ENCODE results near the gene RINL.

Gene RINL

DNA sequence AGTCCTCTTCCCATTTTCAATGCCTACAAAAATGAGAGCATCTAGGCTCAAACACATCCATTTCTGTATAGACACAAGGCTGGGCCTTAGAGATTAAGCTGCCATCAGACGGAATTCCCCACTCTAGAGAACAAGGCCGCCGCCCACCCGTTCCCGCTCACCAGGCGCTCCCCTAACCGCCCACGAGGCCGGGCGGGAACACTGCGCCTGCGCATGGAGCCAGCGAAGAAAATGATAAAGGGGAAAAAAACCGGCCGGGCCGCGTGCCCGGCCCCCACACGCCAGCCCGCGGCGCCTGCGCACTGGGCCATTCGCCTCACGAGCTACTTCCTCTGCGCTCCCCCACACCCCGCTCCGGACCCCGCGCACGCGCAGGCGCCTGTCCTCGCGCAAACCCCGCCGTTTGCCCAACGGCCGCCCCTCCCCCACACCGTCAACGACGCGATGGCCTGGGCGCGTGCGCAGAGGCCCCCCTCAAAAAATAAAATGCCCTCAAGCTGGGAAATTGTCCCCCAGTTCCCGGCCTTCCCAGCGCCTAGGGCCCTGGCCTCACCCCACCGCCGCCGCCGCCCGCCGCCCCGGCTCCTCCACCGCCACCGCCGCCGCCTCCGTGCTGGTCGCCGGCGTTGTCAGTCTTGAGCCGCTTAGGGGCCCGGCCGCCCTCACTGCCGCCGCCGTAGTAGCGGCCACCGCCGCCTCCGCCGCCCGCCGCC, 28.8 kb downstream of the RINL start:
- DNase-seq (ENCODE audit: low read depth): peak; percentile 62
- peak overlapping the region; percentile 60 for H3K4me3 ChIP-seq (ENCODE audit: control insufficient read depth, low read depth, low read length)
- TF ChIP-seq, protein P1, sequence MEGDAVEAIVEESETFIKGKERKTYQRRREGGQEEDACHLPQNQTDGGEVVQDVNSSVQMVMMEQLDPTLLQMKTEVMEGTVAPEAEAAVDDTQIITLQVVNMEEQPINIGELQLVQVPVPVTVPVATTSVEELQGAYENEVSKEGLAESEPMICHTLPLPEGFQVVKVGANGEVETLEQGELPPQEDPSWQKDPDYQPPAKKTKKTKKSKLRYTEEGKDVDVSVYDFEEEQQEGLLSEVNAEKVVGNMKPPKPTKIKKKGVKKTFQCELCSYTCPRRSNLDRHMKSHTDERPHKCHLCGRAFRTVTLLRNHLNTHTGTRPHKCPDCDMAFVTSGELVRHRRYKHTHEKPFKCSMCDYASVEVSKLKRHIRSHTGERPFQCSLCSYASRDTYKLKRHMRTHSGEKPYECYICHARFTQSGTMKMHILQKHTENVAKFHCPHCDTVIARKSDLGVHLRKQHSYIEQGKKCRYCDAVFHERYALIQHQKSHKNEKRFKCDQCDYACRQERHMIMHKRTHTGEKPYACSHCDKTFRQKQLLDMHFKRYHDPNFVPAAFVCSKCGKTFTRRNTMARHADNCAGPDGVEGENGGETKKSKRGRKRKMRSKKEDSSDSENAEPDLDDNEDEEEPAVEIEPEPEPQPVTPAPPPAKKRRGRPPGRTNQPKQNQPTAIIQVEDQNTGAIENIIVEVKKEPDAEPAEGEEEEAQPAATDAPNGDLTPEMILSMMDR (IDR thresholded peaks at IDR 0.05; ENCODE audit: control insufficient read depth, insufficient read depth, low read depth, low read length, missing control alignments): no peak

DNA sequence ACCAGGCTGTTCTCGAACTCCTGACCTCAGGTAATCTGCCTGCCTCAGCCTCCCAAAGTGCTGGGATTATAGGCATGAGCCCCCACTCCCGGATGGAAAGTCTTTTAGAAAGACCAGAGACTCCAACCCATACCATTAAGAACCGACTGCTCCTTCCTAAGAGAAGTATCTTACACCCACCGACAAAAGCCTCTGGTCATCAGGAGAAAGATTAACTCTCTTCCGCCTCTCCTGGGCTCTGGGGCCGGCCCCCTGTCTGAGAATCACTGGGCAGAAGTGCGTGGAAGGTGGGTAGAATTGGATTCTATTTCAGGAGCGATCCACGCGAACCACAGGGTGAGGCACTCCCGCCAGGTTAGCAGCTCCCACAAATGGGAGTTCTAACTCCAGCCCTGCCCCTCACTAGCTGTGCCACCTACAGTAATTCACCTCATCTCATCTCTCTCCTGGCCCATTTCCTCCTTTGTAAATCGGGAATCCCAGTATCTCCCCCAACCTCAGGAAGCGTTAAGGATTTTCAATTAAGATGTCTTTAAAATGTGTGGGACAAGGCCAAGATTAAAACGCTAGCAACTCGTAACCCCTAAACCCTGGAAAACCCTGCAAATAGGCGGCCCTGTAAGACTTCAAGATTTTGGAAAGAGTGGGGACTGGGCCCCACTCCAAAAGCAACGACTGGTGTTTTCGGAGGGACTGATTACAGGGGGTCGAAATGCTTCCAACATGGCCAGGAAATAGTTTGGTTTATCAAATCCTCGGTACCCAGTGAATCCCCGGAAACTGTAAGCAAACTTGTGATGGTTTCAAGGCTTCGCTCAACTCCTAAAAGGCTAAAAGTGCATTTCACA, 29.6 kb downstream of the RINL start:
- DNase-seq (ENCODE audit: low read depth): no peak
- peak overlapping the region; percentile 60 for H3K4me3 ChIP-seq (ENCODE audit: control insufficient read depth, low read depth, low read length)
- TF ChIP-seq, protein P1 (IDR thresholded peaks at IDR 0.05; ENCODE audit: control insufficient read depth, insufficient read depth, low read depth, low read length, missing control alignments): no peak

DNA sequence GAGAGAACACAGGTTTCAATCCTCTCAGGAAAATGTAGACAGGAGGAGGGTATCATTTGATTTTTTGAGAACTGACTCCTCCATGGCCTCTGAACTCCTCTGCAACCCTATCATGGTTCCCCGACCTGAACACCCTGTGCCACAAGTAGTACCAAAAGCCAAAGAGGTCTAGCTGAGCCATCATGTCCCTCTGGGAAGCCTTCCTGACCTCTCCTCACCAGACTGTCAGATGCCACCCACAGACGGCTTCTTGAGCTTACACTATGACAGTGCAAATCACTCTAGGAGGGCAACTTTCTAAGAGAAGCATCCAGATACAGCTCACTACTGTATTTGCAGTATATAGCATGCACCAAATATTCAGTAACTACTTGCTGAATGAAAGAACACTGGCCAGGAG, 32.0 kb downstream of the RINL start:
- H3K4me3 ChIP-seq (ENCODE audit: control insufficient read depth, low read depth, low read length): no peak overlapping the region
- no peak for DNase-seq (ENCODE audit: low read depth)
- TF ChIP-seq, protein P1 (IDR thresholded peaks at IDR 0.05; ENCODE audit: control insufficient read depth, insufficient read depth, low read depth, low read length, missing control alignments): no peak

DNA sequence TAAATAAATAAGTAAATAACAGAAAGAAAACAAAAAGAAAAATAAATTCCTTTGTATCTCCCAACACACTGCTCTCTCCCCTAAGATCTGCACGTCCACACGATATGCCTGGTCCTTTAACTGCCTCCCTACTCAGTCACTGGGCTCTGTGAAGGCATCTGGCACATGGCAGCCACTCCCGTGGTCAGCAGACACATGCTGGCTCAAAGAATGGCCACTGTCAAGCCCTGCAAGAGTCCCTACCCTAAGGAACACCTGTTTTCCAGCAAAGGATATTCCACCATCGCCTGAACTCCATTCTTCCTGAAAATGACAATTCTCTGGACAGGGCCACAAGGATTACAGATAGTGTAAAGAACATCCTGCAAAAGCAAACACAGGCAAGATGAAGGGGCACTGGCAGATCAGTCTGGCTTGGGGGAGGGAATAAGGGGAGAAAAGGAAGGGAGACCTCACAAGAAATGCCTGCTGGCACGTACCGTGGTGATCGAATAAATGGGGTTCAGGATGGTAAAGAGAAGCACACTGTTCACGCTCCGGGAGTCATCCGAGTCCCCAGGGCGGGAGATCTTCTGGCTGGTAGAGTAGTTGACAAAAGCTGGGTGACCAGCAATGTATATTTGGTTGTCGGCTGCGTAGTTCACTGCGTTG, 32.6 kb downstream of the RINL start:
- no peak overlapping the region for H3K4me3 ChIP-seq (ENCODE audit: control insufficient read depth, low read depth, low read length)
- DNase-seq (ENCODE audit: low read depth): no peak
- TF ChIP-seq, protein P1 (IDR thresholded peaks at IDR 0.05; ENCODE audit: control insufficient read depth, insufficient read depth, low read depth, low read length, missing control alignments): no peak

DNA sequence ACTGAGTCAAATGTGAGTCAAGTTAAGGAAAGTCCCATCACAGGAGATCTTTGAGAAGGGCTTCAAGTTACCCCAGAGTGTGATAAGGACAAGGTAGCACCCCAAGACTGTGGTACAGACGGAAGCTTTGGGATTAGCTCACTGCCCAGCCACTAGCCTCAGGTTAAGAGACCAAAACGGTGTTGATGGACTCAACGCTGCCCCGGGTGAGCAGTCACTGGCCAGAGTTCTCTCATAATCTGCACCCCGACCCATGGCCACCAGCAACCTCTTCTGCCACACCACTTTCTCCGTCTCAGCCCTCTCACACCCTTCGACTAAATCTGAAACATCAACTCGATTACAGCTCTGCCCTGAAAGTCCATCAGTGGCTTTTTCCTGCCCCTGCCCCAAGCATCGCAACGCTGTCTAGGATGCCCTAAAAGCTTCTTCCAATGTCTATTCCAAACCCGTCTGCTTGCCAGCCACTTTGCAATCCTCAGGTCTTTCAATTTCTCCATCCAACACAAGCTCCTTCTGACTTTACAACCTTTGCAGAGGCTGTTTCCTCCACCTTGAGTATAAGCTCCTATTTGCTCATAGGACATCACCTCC, 33.9 kb downstream of the RINL start:
- TF ChIP-seq, protein P1 (IDR thresholded peaks at IDR 0.05; ENCODE audit: control insufficient read depth, insufficient read depth, low read depth, low read length, missing control alignments): no peak
- no peak for DNase-seq (ENCODE audit: low read depth)
- no peak overlapping the region for H3K4me3 ChIP-seq (ENCODE audit: control insufficient read depth, low read depth, low read length)

DNA sequence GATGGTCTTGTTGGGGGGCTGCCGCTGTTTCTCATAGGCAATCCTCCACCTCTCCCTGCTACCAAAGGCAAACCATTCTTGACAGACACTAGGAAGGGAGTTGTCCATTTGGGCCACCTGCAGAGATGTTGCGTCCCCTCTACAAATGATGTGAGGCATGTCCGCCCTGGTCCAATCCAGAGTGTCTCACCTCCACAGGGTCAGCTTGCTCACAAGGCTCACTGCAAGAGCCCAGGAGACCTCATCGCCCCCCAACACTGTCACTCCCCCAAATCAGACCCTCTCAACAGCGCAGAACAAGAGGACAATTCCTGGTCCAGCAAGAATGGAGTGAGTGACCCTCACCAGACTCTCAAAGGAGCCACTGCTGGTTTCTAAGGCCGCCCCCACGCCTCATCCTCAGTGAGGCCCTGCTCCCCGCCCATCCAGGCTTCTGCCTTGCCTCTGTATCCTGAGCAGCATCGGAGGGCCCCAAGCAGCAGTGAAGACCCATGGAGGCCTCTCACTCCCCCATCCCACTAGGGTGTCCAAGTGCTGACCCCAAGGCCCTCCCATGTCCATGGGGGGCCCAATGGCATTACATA, 34.8 kb downstream of the RINL start:
- no peak overlapping the region for H3K4me3 ChIP-seq (ENCODE audit: control insufficient read depth, low read depth, low read length)

More for the DNA sequence above, 34.8 kb downstream of the RINL start:
- DNase-seq (ENCODE audit: low read depth): no peak
- TF ChIP-seq, protein P1 (IDR thresholded peaks at IDR 0.05; ENCODE audit: control insufficient read depth, insufficient read depth, low read depth, low read length, missing control alignments): no peak

Data from AG09309 (cell line).